ENCODE data around the gene SRP72.

The SRP72 gene

DNA sequence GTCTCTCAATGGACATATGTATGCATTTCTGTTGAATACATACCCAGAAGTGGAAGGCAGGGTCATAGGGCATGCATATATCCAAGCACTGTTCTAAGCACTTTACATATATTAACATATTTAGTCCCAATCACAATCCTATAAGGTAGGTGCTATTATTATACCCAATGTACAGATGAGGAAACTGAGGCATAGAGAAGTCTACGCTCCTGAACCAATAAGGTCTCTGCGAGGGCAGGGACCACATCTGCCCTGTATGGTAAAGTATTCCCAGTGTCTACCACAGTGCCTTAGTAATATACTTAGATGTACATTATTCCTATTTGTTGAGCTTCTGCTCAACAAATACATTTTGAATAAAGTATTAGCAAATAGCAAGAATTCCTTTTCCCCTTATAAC is 37.2 kb upstream of the SRP72 start:
- no peak for TF ChIP-seq CTCF (IDR thresholded peaks at IDR 0.05; ENCODE audit: insufficient read depth, missing control alignments)
- FAIRE-seq (no peak), DNase-seq (ENCODE audit: insufficient read length, low spot score) (no peak)

GRCh38 chr4:56433280-56433679 is 34.1 kb upstream of the SRP72 start:
- no peak for TF ChIP-seq CTCF (IDR thresholded peaks at IDR 0.05; ENCODE audit: insufficient read depth, missing control alignments)
- DNase-seq (ENCODE audit: insufficient read length, low spot score): no peak
- FAIRE-seq: no peak

DNA sequence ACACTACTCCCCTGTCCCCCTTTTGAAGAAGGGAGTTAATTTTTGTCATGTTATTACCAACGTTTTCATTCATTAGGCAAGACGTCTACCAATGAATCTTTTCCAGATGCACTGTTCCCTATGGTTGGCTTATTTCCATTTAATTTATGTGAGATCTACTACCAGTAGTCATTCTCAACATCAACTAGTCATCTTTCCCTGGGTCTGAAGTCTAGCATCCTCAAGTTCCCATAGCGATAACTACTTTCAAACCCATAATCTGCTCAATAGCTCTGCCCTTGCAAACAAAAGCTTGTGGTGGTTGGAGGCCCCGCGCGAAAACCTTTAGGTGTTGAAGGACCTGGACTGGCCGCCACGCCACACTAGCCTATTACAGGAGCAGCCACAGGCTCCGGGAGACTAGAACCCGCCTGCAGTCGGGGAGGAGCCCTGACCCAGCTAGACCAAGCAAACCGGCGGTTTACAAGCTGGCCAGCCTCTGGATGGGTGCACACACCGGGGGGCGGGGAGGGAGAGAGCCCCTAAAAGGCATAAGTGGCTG is 32.7 kb upstream of the SRP72 start:
- DNase-seq (ENCODE audit: insufficient read length, low spot score) (no peak), FAIRE-seq (no peak)

DNA sequence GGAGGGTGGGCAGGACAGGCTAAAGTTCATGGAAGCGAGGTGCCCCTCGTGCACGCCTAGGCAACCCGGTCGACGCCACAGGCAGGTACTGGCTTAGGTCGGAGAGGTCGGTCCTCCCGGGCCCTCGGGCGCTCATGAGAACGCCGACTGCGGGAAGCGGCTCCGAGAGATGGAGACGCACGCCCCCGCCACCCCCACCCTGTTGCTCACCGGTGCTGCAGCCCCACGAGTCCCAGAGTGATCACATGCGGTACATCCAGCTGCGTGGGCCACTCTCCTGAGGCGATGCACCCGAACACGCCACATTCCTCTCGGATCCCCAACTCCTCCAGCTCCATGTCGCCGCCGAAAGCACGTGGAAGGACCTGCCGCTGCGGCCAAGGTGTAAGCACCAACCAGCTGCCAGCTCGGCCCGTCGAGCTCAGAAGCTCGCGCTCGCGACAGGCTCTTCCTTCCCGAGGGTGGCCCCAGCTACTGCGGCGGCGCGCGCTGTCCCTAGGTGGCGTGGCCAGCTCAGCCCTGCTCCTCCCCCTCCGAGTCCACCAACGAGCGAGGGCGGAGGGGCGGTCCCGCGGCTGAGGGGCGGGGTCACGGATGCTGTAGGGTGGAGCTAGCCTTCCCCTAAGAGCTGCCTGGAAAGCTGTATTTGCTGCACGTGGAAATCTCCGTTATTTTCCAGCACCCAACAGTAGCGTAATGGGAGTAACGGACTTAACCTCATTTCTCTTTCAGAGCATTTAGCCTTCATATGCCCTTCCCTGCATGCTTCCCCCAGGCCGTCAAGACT is 32.1 kb upstream of the SRP72 start, which contains the start of gene PPAT:
Gene PPAT (minus strand): TSS at position 476 of the 787 bp plus-strand sequence. CDS start 138 bp downstream, at position 338.
- DNase-seq (ENCODE audit: insufficient read length, low spot score): peak; percentile 71
- no peak for TF ChIP-seq CTCF (IDR thresholded peaks at IDR 0.05; ENCODE audit: insufficient read depth, missing control alignments)
- no peak for FAIRE-seq

More for the DNA sequence above, 32.7 kb upstream of the SRP72 start:
- TF ChIP-seq CTCF (IDR thresholded peaks at IDR 0.05; ENCODE audit: insufficient read depth, missing control alignments): no peak

- FAIRE-seq (no peak), DNase-seq (ENCODE audit: insufficient read length, low spot score) (no peak)
- no peak for TF ChIP-seq CTCF (IDR thresholded peaks at IDR 0.05; ENCODE audit: insufficient read depth, missing control alignments)
Measured at GRCh38 chr4:56438766-56439165, 28.7 kb upstream of the SRP72 start.

DNA sequence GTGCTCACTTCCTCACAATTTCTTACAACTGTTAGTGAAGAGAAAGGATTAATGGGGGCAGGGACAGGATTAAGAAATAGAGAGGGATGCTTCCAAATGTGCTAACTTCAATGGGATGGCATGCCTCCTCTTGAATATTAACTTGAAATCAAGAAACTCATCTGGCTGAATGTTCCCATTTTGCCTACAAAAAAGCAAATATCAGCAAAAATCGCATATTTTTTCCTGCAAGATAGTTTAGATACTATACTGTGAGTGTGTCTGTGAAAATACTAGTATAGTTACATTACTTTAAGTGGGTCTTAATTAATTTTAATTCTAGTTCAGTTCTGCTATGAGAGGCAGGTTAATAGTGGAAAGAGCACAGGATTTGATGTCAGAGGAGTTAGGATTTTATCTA is 26.4 kb upstream of the SRP72 start:
- no peak for TF ChIP-seq CTCF (IDR thresholded peaks at IDR 0.05; ENCODE audit: insufficient read depth, missing control alignments)
- FAIRE-seq (no peak), DNase-seq (ENCODE audit: insufficient read length, low spot score) (no peak)

DNA sequence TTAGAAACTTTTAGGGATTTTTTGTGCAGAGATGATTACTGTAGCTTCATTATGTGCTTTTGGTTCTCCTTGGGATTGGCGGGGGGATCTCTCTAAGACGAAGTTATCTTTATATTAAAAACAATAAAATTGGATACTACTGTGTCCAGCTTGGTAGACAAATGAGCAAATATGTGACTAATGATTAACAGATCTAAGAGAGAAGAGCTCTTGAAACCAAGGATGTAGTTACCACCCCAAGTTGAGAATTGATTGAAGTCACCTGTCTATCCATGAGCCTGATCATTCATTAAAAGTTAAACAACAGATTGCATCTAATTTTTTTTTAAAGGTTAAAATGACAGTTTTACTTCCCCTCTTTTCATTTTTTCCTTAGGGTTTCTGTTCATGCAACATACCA is 22.7 kb upstream of the SRP72 start:
- FAIRE-seq (no peak), DNase-seq (ENCODE audit: insufficient read length, low spot score) (no peak)
- no peak for TF ChIP-seq CTCF (IDR thresholded peaks at IDR 0.05; ENCODE audit: insufficient read depth, missing control alignments)
